HG02678 (cell line): ENCODE results near the gene AGRN.
"Not testable (repeated sequence)": the region's sequence is repeated elsewhere in the genome, so short reads cannot be mapped to it uniquely, and the experiment has no call there.

ENCODE experiments used
- ATAC-seq: cut with Tn5 transposase; IDR thresholded peaks from one replicate; pipeline ENCODE4 v1.9.1; 2021; ENCODE audit warnings: mild to moderate bottlenecking, moderate library complexity; ENCODE audit not compliant: unreplicated experiment

The AGRN gene

GRCh38 chr1:981491-981954, 38.4 kb upstream of the AGRN start:
- no peak for ATAC-seq

- no peak for ATAC-seq
Measured at GRCh38 chr1:981955-982558, 37.9 kb upstream of the AGRN start, which contains the start of gene PERM1. PERM1 (minus strand) TSS chr1:982093; CDS start chr1:981029, 1,064 bp downstream.

- ATAC-seq, result no peak
Measured at GRCh38 chr1:982765-983436, 37.0 kb upstream of the AGRN start.

- no peak for ATAC-seq
Measured at GRCh38 chr1:983798-984475, 36.0 kb upstream of the AGRN start.

GRCh38 chr1:984476-984814, 35.5 kb upstream of the AGRN start:
- no peak for ATAC-seq

- ATAC-seq, result no peak
Measured at GRCh38 chr1:985126-985525, 34.8 kb upstream of the AGRN start.

- ATAC-seq, result not testable (repeated sequence)
Measured at GRCh38 chr1:988061-988460, 31.9 kb upstream of the AGRN start.

GRCh38 chr1:991275-991674, 28.6 kb upstream of the AGRN start:
- ATAC-seq, result not testable (repeated sequence)

- no peak for ATAC-seq
Measured at GRCh38 chr1:991895-992294, 28.0 kb upstream of the AGRN start.

GRCh38 chr1:992362-992761, 27.6 kb upstream of the AGRN start:
- ATAC-seq, result no peak

GRCh38 chr1:993379-993995, 26.4 kb upstream of the AGRN start:
- ATAC-seq, result no peak

GRCh38 chr1:994546-994945, 25.4 kb upstream of the AGRN start:
- not testable (repeated sequence) for ATAC-seq

GRCh38 chr1:995665-996633, 24.0 kb upstream of the AGRN start:
- ATAC-seq, result no peak

- ATAC-seq, result no peak
Measured at GRCh38 chr1:996851-997712, 22.8 kb upstream of the AGRN start.

- no peak for ATAC-seq
Measured at GRCh38 chr1:997713-997992, 22.3 kb upstream of the AGRN start.

- ATAC-seq, result no peak
Measured at GRCh38 chr1:997993-998744, 21.8 kb upstream of the AGRN start.

- no peak for ATAC-seq
Measured at GRCh38 chr1:998745-998994, 21.2 kb upstream of the AGRN start.

GRCh38 chr1:998995-999724, 20.8 kb upstream of the AGRN start:
- ATAC-seq, result no peak
